Fibroblast of lung (primary cell): Measurements from ENCODE around the gene B4GALT2. TPM values are rescaled to one million over a fixed set of nuclear protein-coding genes. Genes with fewer than 3 reads are reported as not detected.

Source experiments
- DNase-seq, 2 donors: peaks; one replicate each; pipeline versions ENCODE4 v3.0.0 to v3.0.0-alpha.2; 2010; ENCODE audit warnings: low read depth in 2 of 2
- H2AFZ ChIP-seq: 2 replicates; pipeline ENCODE4 v1.5.1; 2012; ENCODE audit warnings: low read length, control low read depth, inconsistent platforms
- H3K27ac ChIP-seq: 2 replicates; pipeline ENCODE4 v1.5.1; 2011; ENCODE audit warnings: low read length, control low read depth; ENCODE audit not compliant: insufficient read depth
- H3K27me3 ChIP-seq: 2 replicates; pipeline ENCODE4 v1.5.1; 2011; ENCODE audit warnings: mild to moderate bottlenecking, low read length; ENCODE audit not compliant: control insufficient read depth, insufficient read depth
- H3K36me3 ChIP-seq: 2 replicates; pipeline ENCODE4 v1.5.1; 2011; ENCODE audit warnings: low read length; ENCODE audit not compliant: control insufficient read depth, insufficient read depth
- H3K4me1 ChIP-seq: 2 replicates; pipeline ENCODE4 v1.5.1; 2011; ENCODE audit warnings: low read length; ENCODE audit not compliant: control insufficient read depth, insufficient read depth; ENCODE audit errors: extremely low read depth
- H3K4me2 ChIP-seq: 2 replicates; pipeline ENCODE4 v1.5.1; 2011; ENCODE audit warnings: low read length, control low read depth; ENCODE audit not compliant: insufficient read depth; ENCODE audit errors: extremely low read depth
- H3K4me3 ChIP-seq, 4 experiments: fragments of 200-600 bp in 1 of 4; sonication (generic) in 1 of 4; replicated peaks in 1 of 4; 2 replicates each; pipeline ENCODE4 v1.5.1; 2011 to 2016; ENCODE audit warnings: low read length in 4 of 4, low read depth in 3 of 4, mild to moderate bottlenecking in 3 of 4, control low read depth in 2 of 4, inconsistent platforms in 1 of 4, mixed read lengths in 1 of 4; ENCODE audit not compliant: insufficient read depth in 1 of 4; ENCODE audit errors: control extremely low read depth in 1 of 4
- H3K79me2 ChIP-seq: 2 replicates; pipeline ENCODE4 v1.5.1; 2012; ENCODE audit warnings: mild to moderate bottlenecking, low read length, inconsistent platforms; ENCODE audit not compliant: control insufficient read depth, insufficient read depth
- H3K9ac ChIP-seq: 2 replicates; pipeline ENCODE4 v1.5.1; 2011; ENCODE audit warnings: mild to moderate bottlenecking, low read length, control low read depth; ENCODE audit not compliant: insufficient read depth
- H3K9me3 ChIP-seq: 2 replicates; pipeline ENCODE4 v1.5.1; 2012; ENCODE audit warnings: low read depth, low read length; ENCODE audit not compliant: control insufficient read depth, insufficient read depth
- H4K20me1 ChIP-seq: 2 replicates; pipeline ENCODE4 v1.5.1; 2011; ENCODE audit warnings: low read length; ENCODE audit not compliant: control insufficient read depth, insufficient read depth; ENCODE audit errors: extremely low read depth
- CTCF ChIP-seq, 2 donors: IDR thresholded peaks in 1 of 2; conservative IDR thresholded peaks in 1 of 2; 1 replicate in 1 of 2; 2 replicates in 1 of 2; pipeline ENCODE4 v1.5.1; 2011 to 2012; ENCODE audit warnings: low read length in 2 of 2, control low read depth in 1 of 2, inconsistent platforms in 1 of 2, low read depth in 1 of 2, mild to moderate bottlenecking in 1 of 2
- EZH2 ChIP-seq: IDR thresholded peaks from 2 replicates; pipeline ENCODE4 v1.5.1; 2012; ENCODE audit warnings: low read length, control low read depth, mild to moderate bottlenecking; ENCODE audit errors: missing control alignments
- polyA plus RNA-seq, 2 donors: library from polyadenylated mRNA; depleted of rRNA in 1 of 2; stranded (reverse) in 1 of 2; unstranded in 1 of 2; fragments of >200 nt; gene quantifications; 2 replicates each; pipeline ENCODE4 v1.2.1, GENCODE V29; 2011 to 2012; ENCODE audit warnings: missing spikeins in 1 of 2
- total RNA-seq: library from RNA; depleted of rRNA; stranded (reverse); fragments of >200 nt; gene quantifications from 2 replicates; pipeline ENCODE4 v1.2.1, GENCODE V29; 2014

The B4GALT2 gene
- total and polyA plus RNA-seq, 2 donors (not counting 1 experiment from before 2014, with no cell fraction given): 40.6 to 55.0 TPM

- no peak for DNase-seq
- H3K4me2 ChIP-seq: no peak overlapping the region
These were observed 29.2 kb downstream of the B4GALT2 start for GRCh38 chr1:44008259-44008658.

GRCh38 chr1:44010935-44011471, 32.0 kb downstream of the B4GALT2 start:
- H3K9me3 ChIP-seq: no peaks in the 10 kb centered on the region
- no peak overlapping the region for H3K4me2 ChIP-seq
- H3K4me3 ChIP-seq: no peak overlapping the region
- TF ChIP-seq EZH2 (no peak), CTCF (conservative IDR thresholded peaks at IDR 0.05 in 1 of 2, IDR thresholded peaks at IDR 0.05 in 1 of 2; ENCODE audit: low read depth in 1 of 2, low read length in 2 of 2) (no peak)
- DNase-seq: no peak
- no peak overlapping the region for H3K27ac ChIP-seq
- H3K36me3 ChIP-seq: no peaks in the 10 kb centered on the region
- no peak overlapping the region for H3K9ac ChIP-seq
- no peaks in the 10 kb centered on the region for H4K20me1 ChIP-seq
- no peaks in the 10 kb centered on the region for H3K27me3 ChIP-seq
- no peaks in the 10 kb centered on the region for H3K4me1 ChIP-seq
- no peaks in the 10 kb centered on the region for H3K79me2 ChIP-seq
- no peak overlapping the region for H2AFZ ChIP-seq

More at GRCh38 chr1:44008259-44008658, 29.2 kb downstream of the B4GALT2 start:
- H3K4me1 ChIP-seq: peaks cover 2% of the 10 kb centered on the region
- no peak overlapping the region for H3K4me3 ChIP-seq
- no peak overlapping the region for H3K9ac ChIP-seq
- no peak overlapping the region for H2AFZ ChIP-seq
- TF ChIP-seq EZH2: no peak
- no peak for TF ChIP-seq CTCF (conservative IDR thresholded peaks at IDR 0.05 in 1 of 2, IDR thresholded peaks at IDR 0.05 in 1 of 2; ENCODE audit: low read depth in 1 of 2, low read length in 2 of 2)
- H3K27ac ChIP-seq: no peak overlapping the region
- no peaks in the 10 kb centered on the region for H3K9me3 ChIP-seq
- H4K20me1 ChIP-seq: no peaks in the 10 kb centered on the region
- no peaks in the 10 kb centered on the region for H3K79me2 ChIP-seq
- no peaks in the 10 kb centered on the region for H3K36me3 ChIP-seq
- no peaks in the 10 kb centered on the region for H3K27me3 ChIP-seq

- no peaks in the 10 kb centered on the region for H3K4me1 ChIP-seq
- H2AFZ ChIP-seq: no peak overlapping the region
- H3K27me3 ChIP-seq: no peaks in the 10 kb centered on the region
- no peaks in the 10 kb centered on the region for H3K79me2 ChIP-seq
- H4K20me1 ChIP-seq: no peaks in the 10 kb centered on the region
- H3K9me3 ChIP-seq: no peaks in the 10 kb centered on the region
- no peak overlapping the region for H3K4me2 ChIP-seq
- TF ChIP-seq CTCF (conservative IDR thresholded peaks at IDR 0.05 in 1 of 2, IDR thresholded peaks at IDR 0.05 in 1 of 2; ENCODE audit: low read depth in 1 of 2, low read length in 2 of 2) (no peak), EZH2 (no peak)
- no peak for DNase-seq
- H3K9ac ChIP-seq: no peak overlapping the region
- no peak overlapping the region for H3K27ac ChIP-seq
- no peak overlapping the region for H3K4me3 ChIP-seq
- H3K36me3 ChIP-seq: no peaks in the 10 kb centered on the region
These were observed 33.4 kb downstream of the B4GALT2 start for GRCh38 chr1:44012404-44012803.
